Stimulated activated CD4-positive, alpha-beta T cell treated with anti-CD3 and anti-CD28 coated beads, Interleukin-12 subunit alpha, Interleukin-12 subunit beta, amount 100 ng/mL, for 4 hours (primary cell): Measurements from ENCODE around the gene ICAM5.
"Not testable (repeated sequence)": the region's sequence is repeated elsewhere in the genome, so short reads cannot be mapped to it uniquely, and the experiment has no call there.

ENCODE experiments used
- DNase-seq: peaks from one replicate; pipeline ENCODE4 v3.0.0-alpha.2; 2020

The ICAM5 gene

GRCh38 chr19:10270180-10270615 is 19.6 kb upstream of the ICAM5 start:
- DNase-seq = peak; percentile 56

- peak; percentile 65 for DNase-seq
Observed at GRCh38 chr19:10270616-10271394, 18.9 kb upstream of the ICAM5 start, which contains the start of gene ICAM1. ICAM1 (plus strand) TSS chr19:10271120; CDS start chr19:10271160, 40 bp downstream.

DNA sequence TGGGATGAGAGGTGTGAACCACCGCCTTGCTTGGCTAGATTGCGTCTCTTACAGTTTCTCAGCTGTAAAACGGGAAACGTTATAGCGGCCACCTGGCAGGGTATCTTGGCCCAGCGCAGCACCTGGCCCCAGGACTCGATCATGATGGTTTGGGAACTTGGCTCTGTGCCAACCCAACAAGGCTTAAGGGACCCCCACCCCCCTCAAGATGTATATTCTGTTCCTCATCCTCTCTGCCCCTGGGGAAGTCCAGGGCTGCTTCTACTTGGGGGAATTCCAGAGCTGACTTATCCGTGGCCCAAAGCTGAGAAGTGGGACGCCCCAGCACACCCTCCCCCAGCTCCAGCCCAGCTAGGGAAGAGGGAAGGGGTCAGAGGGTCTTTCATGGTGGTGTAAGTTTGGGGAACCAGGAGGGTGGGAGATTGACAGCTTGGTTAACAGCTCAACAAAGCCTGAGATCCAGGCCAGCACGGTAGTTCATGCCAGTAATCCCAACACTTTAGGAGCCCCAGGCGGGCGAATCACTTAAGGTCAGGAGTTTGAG is 18.1 kb upstream of the ICAM5 start:
- DNase-seq = no peak

GRCh38 chr19:10274589-10274988 is 15.2 kb upstream of the ICAM5 start:
- DNase-seq = no peak

DNA sequence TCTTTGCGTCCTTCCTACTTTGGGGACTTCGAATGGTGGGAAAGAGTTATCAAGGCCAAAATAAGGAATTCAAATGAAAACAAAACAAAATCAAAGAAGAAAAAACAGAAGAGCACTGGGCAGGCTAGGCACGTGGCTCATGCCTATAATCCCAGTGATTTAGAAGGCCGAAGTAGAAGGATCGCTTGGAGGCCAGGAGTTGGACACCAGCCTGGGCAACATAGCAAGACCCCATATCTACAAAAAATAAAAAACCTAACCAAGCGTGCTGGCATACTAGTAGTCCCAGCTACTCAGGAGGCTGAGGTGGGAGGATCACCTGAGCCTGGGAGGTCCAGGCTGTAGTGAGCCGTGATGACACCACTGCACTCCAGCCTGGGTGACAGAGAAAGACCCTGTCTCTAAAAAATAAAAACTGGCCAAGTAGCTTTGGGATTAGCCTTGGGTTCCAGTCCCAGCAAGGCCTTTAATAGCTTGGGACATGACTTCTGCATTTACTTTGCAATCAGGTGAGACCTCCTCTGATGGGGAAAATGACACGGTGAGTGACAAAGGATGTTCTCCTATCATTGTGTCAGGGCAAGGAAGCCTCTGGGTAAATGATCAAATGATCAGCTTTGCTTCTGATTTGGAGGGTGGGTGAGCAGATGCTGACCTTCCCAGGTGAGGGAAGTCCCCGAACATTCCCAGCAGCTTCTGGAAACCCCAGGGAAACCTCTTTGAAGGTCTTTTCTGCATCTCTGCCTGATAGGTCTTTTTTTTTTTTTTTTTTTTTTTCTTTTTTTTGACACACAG is 11.8 kb upstream of the ICAM5 start:
- DNase-seq = no peak

DNA sequence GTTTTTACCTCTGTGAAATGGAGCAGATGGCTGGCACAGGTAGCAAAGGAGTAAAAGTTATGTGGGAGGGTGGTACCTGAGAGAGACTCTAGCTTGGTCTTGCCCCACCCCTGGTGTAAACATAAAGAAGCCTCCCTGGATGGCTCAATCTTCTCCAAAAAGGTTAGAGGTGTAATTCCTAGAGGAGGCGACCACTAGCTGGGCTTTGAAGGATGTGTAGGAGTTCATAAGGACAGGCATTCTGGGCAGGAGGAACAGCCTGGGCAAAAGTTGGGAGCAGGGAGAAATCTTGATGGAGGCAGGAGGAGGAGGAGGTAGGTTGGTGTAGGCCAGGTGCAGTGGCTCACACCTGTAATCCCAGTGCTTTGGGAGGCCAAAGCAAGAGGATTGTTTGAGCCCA is 10.8 kb upstream of the ICAM5 start:
- DNase-seq = no peak

DNA sequence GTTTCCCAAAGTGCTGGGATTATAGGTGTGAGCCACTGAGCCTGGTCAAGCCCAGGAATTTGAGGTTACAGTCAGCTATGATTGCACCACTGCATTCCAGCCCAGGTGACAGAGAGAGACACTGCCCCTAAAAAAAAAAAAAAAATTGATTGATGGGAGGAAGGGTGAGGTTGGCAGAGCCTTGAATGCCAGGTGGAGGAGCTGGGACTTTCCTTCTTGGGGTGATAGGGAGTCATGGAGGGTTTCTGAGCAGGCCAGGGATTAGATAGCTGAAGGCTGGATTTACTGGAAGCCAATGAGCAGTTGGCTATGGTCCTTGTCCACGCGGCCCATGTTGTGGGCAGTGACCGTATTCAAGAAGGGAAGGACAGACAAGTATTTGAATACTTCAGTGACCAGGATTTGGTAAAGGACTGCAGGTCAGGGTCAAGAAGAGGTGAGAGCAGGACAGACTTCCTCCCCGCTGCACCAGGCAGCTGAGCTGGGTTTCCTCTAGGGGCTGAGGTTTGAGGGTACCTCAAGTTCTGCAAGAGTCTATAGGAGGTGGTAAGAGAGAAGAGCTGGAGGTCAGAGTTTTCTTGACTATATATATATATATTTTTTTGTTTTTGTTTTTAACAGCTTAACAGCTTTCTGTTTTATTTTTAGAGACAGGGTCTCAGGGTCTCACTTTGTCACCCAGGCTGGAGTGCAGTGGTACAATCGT is 9.9 kb upstream of the ICAM5 start:
- DNase-seq = no peak

DNA sequence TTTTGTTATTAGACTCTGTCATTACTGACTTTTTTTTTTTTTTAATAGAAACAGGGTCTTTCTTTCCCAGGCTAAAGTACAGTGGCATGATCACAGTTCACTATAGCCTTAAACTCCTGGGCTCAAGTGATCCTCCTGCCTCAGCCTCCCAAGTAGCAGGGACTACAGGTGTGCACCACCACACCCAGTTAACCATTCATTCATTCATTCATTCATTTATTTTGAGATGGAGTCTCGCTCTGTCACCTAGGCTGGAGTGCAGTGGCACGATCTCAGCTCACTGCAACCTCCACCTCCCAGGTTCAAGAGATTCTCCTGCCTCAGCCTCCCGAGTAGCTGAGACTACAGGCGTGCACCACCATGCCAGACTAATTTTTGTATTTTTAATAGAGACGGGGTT is 7.7 kb upstream of the ICAM5 start:
- DNase-seq = not testable (repeated sequence)

GRCh38 chr19:10283301-10284064 is 6.3 kb upstream of the ICAM5 start:
- no peak for DNase-seq

GRCh38 chr19:10284065-10284959 is 5.4 kb upstream of the ICAM5 start:
- no peak for DNase-seq

GRCh38 chr19:10284960-10285278 is 4.8 kb upstream of the ICAM5 start:
- no peak for DNase-seq

GRCh38 chr19:10285393-10285792 is 4.4 kb upstream of the ICAM5 start:
- no peak for DNase-seq

DNA sequence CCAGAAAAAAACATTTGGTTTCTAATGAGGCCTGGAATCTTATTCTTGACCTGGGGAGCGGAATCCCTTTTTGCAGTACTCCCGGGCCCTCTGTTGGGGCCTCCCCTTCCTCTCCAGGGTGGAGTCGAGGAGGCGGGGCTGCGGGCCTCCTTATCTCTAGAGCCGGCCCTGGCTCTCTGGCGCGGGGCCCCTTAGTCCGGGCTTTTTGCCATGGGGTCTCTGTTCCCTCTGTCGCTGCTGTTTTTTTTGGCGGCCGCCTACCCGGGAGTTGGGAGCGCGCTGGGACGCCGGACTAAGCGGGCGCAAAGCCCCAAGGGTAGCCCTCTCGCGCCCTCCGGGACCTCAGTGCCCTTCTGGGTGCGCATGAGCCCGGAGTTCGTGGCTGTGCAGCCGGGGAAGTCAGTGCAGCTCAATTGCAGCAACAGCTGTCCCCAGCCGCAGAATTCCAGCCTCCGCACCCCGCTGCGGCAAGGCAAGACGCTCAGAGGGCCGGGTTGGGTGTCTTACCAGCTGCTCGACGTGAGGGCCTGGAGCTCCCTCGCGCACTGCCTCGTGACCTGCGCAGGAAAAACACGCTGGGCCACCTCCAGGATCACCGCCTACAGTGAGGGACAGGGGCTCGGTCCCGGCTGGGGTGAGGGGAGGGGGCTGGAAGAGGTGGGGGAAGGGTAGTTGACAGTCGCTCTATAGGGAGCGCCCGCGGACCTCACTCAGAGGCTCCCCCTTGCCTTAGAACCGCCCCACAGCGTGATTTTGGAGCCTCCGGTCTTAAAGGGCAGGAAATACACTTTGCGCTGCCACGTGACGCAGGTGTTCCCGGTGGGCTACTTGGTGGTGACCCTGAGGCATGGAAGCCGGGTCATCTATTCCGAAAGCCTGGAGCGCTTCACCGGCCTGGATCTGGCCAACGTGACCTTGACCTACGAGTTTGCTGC is 2.7 kb upstream of the ICAM5 start, which contains the start of gene ICAM4:
Gene ICAM4 (plus strand): TSS at position 153 of the 935 bp plus-strand sequence. CDS start 58 bp downstream, at position 211.
- DNase-seq = peak; percentile 40

GRCh38 chr19:10288662-10289166 is 1.0 kb upstream of the ICAM5 start:
- DNase-seq = peak; percentile 39

DNA sequence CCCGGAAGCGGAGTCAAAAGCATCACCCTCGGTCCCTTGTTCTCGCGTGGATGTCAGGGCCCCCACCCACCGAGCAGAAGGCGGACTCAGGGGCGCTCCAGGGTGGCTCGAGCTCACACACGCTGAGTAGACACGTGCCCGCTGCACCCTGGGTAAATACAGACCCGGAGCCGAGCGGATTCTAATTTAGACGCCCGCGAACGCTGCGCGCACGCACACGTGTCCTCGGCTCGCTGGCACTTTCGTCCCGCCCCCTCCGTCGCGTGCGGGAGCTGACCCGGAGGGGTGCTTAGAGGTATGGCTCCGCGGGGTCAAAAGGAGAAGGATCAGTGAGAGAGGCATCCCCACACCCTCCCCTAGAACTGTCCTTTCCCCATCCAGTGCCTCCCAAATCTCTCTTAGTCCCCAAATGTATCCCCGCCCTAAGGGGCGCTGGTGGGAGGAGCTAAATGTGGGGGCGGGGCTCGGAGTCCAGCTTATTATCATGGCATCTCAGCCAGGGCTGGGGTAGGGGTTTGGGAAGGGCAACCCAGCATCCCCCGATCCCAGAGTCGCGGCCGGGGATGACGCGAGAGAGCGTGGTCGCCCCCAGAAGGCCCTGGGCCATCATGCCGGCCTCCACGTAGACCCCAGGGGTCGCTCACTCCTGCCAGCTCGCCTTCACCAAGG is 451 bp upstream of the ICAM5 start:
- DNase-seq = peak; percentile 70

DNA sequence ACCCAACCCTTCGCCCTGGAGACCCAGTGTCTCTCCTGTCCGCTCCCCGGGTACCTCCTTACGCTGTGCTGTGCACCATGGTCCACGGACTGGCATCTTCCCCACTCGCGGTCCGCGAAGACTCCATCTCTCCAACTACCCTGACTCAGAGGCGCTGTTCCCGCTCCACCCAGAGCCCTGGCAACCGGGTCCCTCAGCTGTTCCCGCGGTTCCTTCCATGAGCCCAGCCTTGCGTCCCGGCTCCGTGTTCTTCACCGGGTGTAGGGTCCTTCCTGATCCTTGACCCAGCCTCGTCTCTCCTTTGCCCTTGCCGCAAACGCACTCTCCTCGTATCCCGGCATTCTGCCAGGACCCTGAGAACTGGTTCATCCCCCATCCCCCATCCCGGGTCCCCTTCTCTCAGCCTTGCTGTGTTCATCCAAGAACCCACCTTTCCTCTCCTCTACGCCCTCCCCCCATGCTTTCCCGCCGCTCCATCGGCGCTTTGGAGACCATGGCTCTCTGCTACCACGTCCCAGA is 664 bp downstream of the ICAM5 start:
- DNase-seq = no peak

- peak; percentile 44 for DNase-seq
Observed at GRCh38 chr19:10290876-10291553, 1.3 kb downstream of the ICAM5 start.

- no peak for DNase-seq
Observed at GRCh38 chr19:10291554-10292205, 1.9 kb downstream of the ICAM5 start.
